HepG2 (cell line): ENCODE results near the gene SRSF1. TPM values are rescaled to one million over a fixed set of nuclear protein-coding genes. Genes with fewer than 3 reads are reported as not detected.

ENCODE experiments used
- ATAC-seq: fragments of 200-7000 bp; cut with Tn5 transposase; 3 replicates; pipeline ENCODE4 v1.9.1; 2020; ENCODE audit warnings: mild to moderate bottlenecking, moderate library complexity
- BruUV-seq: library from RNA; stranded (reverse); fragments of 400-500 nt; replicated peaks from 2 replicates; lab custom pipeline; 2021; lab: Mats Ljungman, UMichigan
- CTCF ChIA-PET: fragments of 300-600 bp; formaldehyde crosslinking; extraction: SDS; loops from one replicate; lab custom pipeline; 2021; ENCODE audit warnings: low total read pairs, inconsistent platforms, low intra/inter-chr PET ratio; lab: Yijun Ruan, JAX
- POLR2A ChIA-PET: fragments of 350-600 bp; sonication (Branson Sonifier 250); formaldehyde crosslinking; loops from one replicate; lab custom pipeline; 2020; ENCODE audit warnings: antibody characterized with exemption, inconsistent platforms; lab: Yijun Ruan, JAX
- DNase-seq: peaks from one replicate; pipeline ENCODE4 v3.0.0-alpha.2; 2015; ENCODE audit warnings: low spot score
- FAIRE-seq: peaks from 3 replicates; lab custom pipeline; 2011; peaks lifted over from hg19 to GRCh38; lab: Jason Lieb, UNC
- H2AFZ ChIP-seq: one replicate; pipeline ENCODE4 v1.6.1; 2011; ENCODE audit warnings: low read length, inconsistent platforms
- H3K27ac ChIP-seq: fragments of 300-600 bp; 3 replicates; pipeline ENCODE4 v1.8.0; 2011; ENCODE audit warnings: mixed run types, mild to moderate bottlenecking, mixed read lengths, low read length, inconsistent platforms; ENCODE audit not compliant: insufficient read depth; ENCODE audit errors: extremely low read length
- H3K27me3 ChIP-seq, 2 experiments: fragments of 200-600 bp in 1 of 2; 2 replicates in 1 of 2; 3 replicates in 1 of 2; pipeline versions ENCODE4 v1.6.0 to v1.8.0; 2011; ENCODE audit warnings: low read length in 2 of 2, mild to moderate bottlenecking in 2 of 2, moderate library complexity in 2 of 2, inconsistent platforms in 1 of 2; ENCODE audit not compliant: insufficient read depth in 2 of 2, control insufficient read depth in 1 of 2
- H3K36me3 ChIP-seq, 2 experiments: fragments of 200-600 bp in 1 of 2; replicated peaks in 1 of 2; 2 replicates in 1 of 2; 3 replicates in 1 of 2; pipeline versions ENCODE4 v1.5.1 to v1.8.0; 2011; ENCODE audit warnings: low read length in 2 of 2, inconsistent platforms in 1 of 2; ENCODE audit not compliant: insufficient read depth in 2 of 2, control insufficient read depth in 1 of 2
- H3K4me1 ChIP-seq: 2 replicates; pipeline ENCODE4 v1.5.1; 2012; ENCODE audit warnings: low read length, inconsistent platforms; ENCODE audit not compliant: insufficient read depth
- H3K4me2 ChIP-seq: 2 replicates; pipeline ENCODE4 v1.6.0; 2011; ENCODE audit warnings: low read depth, low read length, inconsistent platforms
- H3K4me3 ChIP-seq, 3 experiments: fragments of 200-600 bp in 1 of 3; sonication (generic), shearing (Covaris generic) in 1 of 3; replicated peaks in 1 of 3; 2 replicates each; pipeline ENCODE4 v1.5.1; 2011 to 2016; ENCODE audit warnings: low read length in 3 of 3, inconsistent platforms in 2 of 3, low read depth in 2 of 3, mild to moderate bottlenecking in 2 of 3, control low read depth in 1 of 3, mixed read lengths in 1 of 3; ENCODE audit not compliant: insufficient read depth in 1 of 3
- H3K79me2 ChIP-seq: one replicate; pipeline ENCODE4 v1.6.1; 2011; ENCODE audit warnings: low read length, inconsistent platforms; ENCODE audit not compliant: insufficient read depth
- H3K9ac ChIP-seq: 2 replicates; pipeline ENCODE4 v1.6.0; 2011; ENCODE audit warnings: mild to moderate bottlenecking, low read depth, low read length, inconsistent platforms; ENCODE audit not compliant: insufficient read depth
- H3K9me3 ChIP-seq: 2 replicates; pipeline ENCODE4 v1.5.1; 2012; ENCODE audit warnings: mild to moderate bottlenecking, low read length
- H4K20me1 ChIP-seq: 2 replicates; pipeline ENCODE4 v1.6.0; 2011; ENCODE audit warnings: inconsistent platforms, mild to moderate bottlenecking, low read length, moderate library complexity; ENCODE audit not compliant: insufficient read depth
- AGO2 ChIP-seq: fragments of 200-400 bp; formaldehyde crosslinking; optimal IDR thresholded peaks from 2 replicates; pipeline ENCODE3; 2017; ENCODE audit warnings: mild to moderate bottlenecking, low read depth, low read length, moderate library complexity
- ATM ChIP-seq: fragments of 450-650 bp; IDR thresholded peaks from 2 replicates; pipeline ENCODE4 v1.7.1; 2017; ENCODE audit warnings: mild to moderate bottlenecking, borderline replicate concordance
- HDAC6 ChIP-seq: fragments of 200-600 bp; sonication (generic); IDR thresholded peaks from 2 replicates; pipeline ENCODE4 v1.7.0; 2017; ENCODE audit warnings: mild to moderate bottlenecking, antibody characterized with exemption, low read length, low read depth
- NBN ChIP-seq: fragments of 450-650 bp; conservative IDR thresholded peaks from 2 replicates; pipeline ENCODE4 v1.6.1; 2017
- RBFOX2 ChIP-seq: fragments of 200-400 bp; formaldehyde crosslinking; IDR thresholded peaks from 2 replicates; pipeline ENCODE4 v1.6.1; 2017; ENCODE audit warnings: low read depth, mild to moderate bottlenecking, low read length
- RBM22 ChIP-seq: fragments of 200-400 bp; formaldehyde crosslinking; optimal IDR thresholded peaks from 2 replicates; pipeline ENCODE3; 2017; ENCODE audit warnings: mild to moderate bottlenecking, low read length, moderate library complexity
- RNF2 ChIP-seq: fragments of 450-650 bp; conservative IDR thresholded peaks from 2 replicates; pipeline ENCODE4 v1.6.1; 2016; ENCODE audit warnings: low read depth
- TCF7L2 ChIP-seq: IDR thresholded peaks from 2 replicates; pipeline ENCODE4 v1.6.1; 2011; ENCODE audit warnings: mild to moderate bottlenecking, low read depth, low read length, moderate library complexity
- TSC22D2 ChIP-seq: sonication (generic); formaldehyde crosslinking; IDR thresholded peaks from 2 replicates; pipeline ENCODE4 v1.5.1; 2020; ENCODE audit warnings: missing genetic modification reagents, mild to moderate bottlenecking, borderline replicate concordance
- ZBTB3 ChIP-seq: sonication (generic); formaldehyde crosslinking; IDR thresholded peaks from 2 replicates; pipeline ENCODE4 v1.4.0; 2020; ENCODE audit warnings: low read depth, mild to moderate bottlenecking, moderate library complexity, missing genetic modification reagents, borderline replicate concordance
- ZC3H4 ChIP-seq: sonication (generic); formaldehyde crosslinking; IDR thresholded peaks from 2 replicates; pipeline ENCODE4 v1.4.0; 2020; ENCODE audit warnings: missing genetic modification reagents, borderline replicate concordance
- ZNF766 ChIP-seq: sonication (generic); formaldehyde crosslinking; IDR thresholded peaks from 2 replicates; pipeline ENCODE4 v1.5.0; 2020; ENCODE audit warnings: missing genetic modification reagents, borderline replicate concordance
- WGBS: methylation state at CpG from one replicate; pipeline ENCODE4 v1.1.6; 2017; ENCODE audit warnings: low lambda C conversion rate; 5-methylcytosine and 5-hydroxymethylcytosine counted together
- in situ Hi-C: cut with HindIII; loops from 2 replicates; pipeline ENCODE4 v1.10.0; 2017; ENCODE audit warnings: low pct_unique_long_range_greater_than_20kb; ENCODE audit not compliant: extremely low pct_ligation_motif_present
- intact Hi-C: fragments of 100-400 bp; cut with micrococcal nuclease; formaldehyde crosslinking; loops from one replicate; pipeline ENCODE4 v1.10.0; 2022; ENCODE audit not compliant: unreplicated experiment
- polyA plus RNA-seq, 8 experiments: library from polyadenylated mRNA; depleted of rRNA in 3 of 8; stranded (reverse) in 7 of 8; unstranded in 1 of 8; fragments of >200 nt; fragmentation: Illumina TruSeq in 4 of 8; extraction: Trizol in 4 of 8; gene quantifications; 2 replicates each; pipeline versions ENCODE4 v1.2.1 to v1.2.3, GENCODE V29; 2011 to 2016; ENCODE audit warnings: low read depth in 4 of 8, missing spikeins in 1 of 8, mixed read lengths in 1 of 8; ENCODE audit not compliant: insufficient read depth in 1 of 8
- total RNA-seq, 5 experiments: library from RNA; depleted of rRNA; stranded (reverse); fragments of >200 nt; fragmentation: Illumina TruSeq; extraction: Trizol; gene quantifications; 2 replicates each; pipeline ENCODE4 v1.2.3, GENCODE V29; 2016; ENCODE audit warnings: low read depth in 1 of 5
- TF ChIP-seq, protein P1 (sequence below): sonication (generic); formaldehyde crosslinking; conservative IDR thresholded peaks from 2 replicates; pipeline ENCODE4 v1.4.0; 2020; ENCODE audit warnings: missing genetic modification reagents
- TF ChIP-seq, protein P2 (sequence below): sonication (generic); formaldehyde crosslinking; IDR thresholded peaks from 2 replicates; pipeline ENCODE4 v1.4.0; 2020; ENCODE audit warnings: missing genetic modification reagents

SRSF1 gene
- total and polyA plus RNA-seq, 2 of the 13 experiments (the other 11 are each of a cell fraction or from before 2014, with no cell fraction given): 142 to 445 TPM

- Histone ChIP-seq H3K4me2 (no peak overlapping the region), H3K4me1 (peaks cover 44% of the 10 kb centered on the region), H3K9me3 (no peaks in the 10 kb centered on the region), H3K4me3 (no peak overlapping the region), H2AFZ (no peak overlapping the region), H3K9ac (no peak overlapping the region), H3K79me2 (no peaks in the 10 kb centered on the region), H4K20me1 (peaks cover 7% of the 10 kb centered on the region; the same call in 1 of the 2 replicates), H3K27ac (no peak overlapping the region), H3K27me3 (peaks cover 0 to 9% of the 10 kb centered on the region in 2 experiments; a peak in 3 of 5 replicates), H3K36me3 (peaks cover 7 to 17% of the 10 kb centered on the region in 2 experiments; a peak in 4 of 5 replicates)
- POLR2A ChIA-PET: interaction anchor here (1.2 to 2.0 kb wide), 3 partner anchors 9 to 36 kb away, joined by 3 to 4 read pairs (median 3); partner anchors contain the start of gene CUEDC1
- no TSS peak for BruUV-seq
- TF ChIP-seq AGO2: peak; percentile 38
- TF ChIP-seq RBFOX2: 0 out of 2 replicates have a peak, but pooled peaks have one; percentile 19
- TF ChIP-seq ZC3H4: no peak
- TF ChIP-seq, protein P1, sequence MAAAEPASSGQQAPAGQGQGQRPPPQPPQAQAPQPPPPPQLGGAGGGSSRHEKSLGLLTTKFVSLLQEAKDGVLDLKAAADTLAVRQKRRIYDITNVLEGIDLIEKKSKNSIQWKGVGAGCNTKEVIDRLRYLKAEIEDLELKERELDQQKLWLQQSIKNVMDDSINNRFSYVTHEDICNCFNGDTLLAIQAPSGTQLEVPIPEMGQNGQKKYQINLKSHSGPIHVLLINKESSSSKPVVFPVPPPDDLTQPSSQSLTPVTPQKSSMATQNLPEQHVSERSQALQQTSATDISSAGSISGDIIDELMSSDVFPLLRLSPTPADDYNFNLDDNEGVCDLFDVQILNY: no peak
- peak; percentile 12 for TF ChIP-seq RBM22
- no peak for TF ChIP-seq ZBTB3
- FAIRE-seq: no peak
- CTCF ChIA-PET: no interaction called here
- intact Hi-C loops: no loop called here
- DNase-seq: no peak
- ATAC-seq: no peak
- WGBS: 92% methylated on average over 10 of the region's 10 CpGs
- in situ Hi-C loops: no loop called here
These were observed 35.5 kb downstream of the SRSF1 start for GRCh38 chr17:57971572-57971971.

DNA sequence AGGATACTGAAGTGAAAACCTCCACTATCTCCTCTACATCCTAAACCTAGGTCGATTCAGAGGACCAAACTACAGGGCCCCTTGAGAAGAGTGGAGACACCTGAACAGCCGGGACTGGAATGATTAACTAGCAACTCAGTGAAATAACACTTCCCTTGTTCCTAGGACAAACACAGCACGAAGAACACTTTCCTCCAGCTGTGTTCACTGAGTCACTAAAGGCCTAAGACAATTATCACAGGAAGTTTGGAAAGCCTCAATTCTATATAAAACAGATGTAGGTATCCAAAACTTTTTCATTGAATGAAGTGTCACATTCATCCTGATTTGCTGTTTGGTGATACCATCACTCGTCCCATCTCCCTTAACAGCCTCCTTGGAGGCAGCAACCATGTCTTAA is 36.3 kb downstream of the SRSF1 start:
- DNase-seq: no peak
- no peak overlapping the region for H3K27ac ChIP-seq
- peaks cover 7 to 8% of the 10 kb centered on the region in 2 experiments; a peak in 4 of 5 replicates for H3K36me3 ChIP-seq
- WGBS: 26% methylated on average over 4 of the region's 4 CpGs
- peak; percentile 42 for ATAC-seq
- H3K27me3 ChIP-seq: peaks cover 0 to 17% of the 10 kb centered on the region in 2 experiments; a peak in 3 of 5 replicates
- in situ Hi-C loops (no loop called here), intact Hi-C loops (no loop called here)
- no peak for FAIRE-seq
- H3K4me2 ChIP-seq: no peak overlapping the region
- no peaks in the 10 kb centered on the region for H3K9me3 ChIP-seq
- ChIA-PET CTCF (no interaction called here), POLR2A (interaction anchor here (0.6 to 2.0 kb wide), 5 partner anchors 10 to 83 kb away, joined by 3 to 4 read pairs (median 3); partner anchors contain the start of gene CUEDC1)
- no peaks in the 10 kb centered on the region for H3K79me2 ChIP-seq
- no peak overlapping the region for H3K9ac ChIP-seq
- peaks cover 7% of the 10 kb centered on the region; the same call in 1 of the 2 replicates for H4K20me1 ChIP-seq
- H3K4me1 ChIP-seq: peaks cover 38% of the 10 kb centered on the region
- no peak overlapping the region for H2AFZ ChIP-seq
- BruUV-seq: no TSS peak
- no peak overlapping the region for H3K4me3 ChIP-seq
- no peak for TF ChIP-seq TCF7L2
- no peak for TF ChIP-seq ATM
- no peak for TF ChIP-seq RNF2
- no peak for TF ChIP-seq TSC22D2 (CRISPR knock-in tag)
- TF ChIP-seq NBN: no peak
- no peak for TF ChIP-seq HDAC6
- TF ChIP-seq, protein P2, sequence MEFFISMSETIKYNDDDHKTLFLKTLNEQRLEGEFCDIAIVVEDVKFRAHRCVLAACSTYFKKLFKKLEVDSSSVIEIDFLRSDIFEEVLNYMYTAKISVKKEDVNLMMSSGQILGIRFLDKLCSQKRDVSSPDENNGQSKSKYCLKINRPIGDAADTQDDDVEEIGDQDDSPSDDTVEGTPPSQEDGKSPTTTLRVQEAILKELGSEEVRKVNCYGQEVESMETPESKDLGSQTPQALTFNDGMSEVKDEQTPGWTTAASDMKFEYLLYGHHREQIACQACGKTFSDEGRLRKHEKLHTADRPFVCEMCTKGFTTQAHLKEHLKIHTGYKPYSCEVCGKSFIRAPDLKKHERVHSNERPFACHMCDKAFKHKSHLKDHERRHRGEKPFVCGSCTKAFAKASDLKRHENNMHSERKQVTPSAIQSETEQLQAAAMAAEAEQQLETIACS (CRISPR knock-in tag): no peak
- no peak for TF ChIP-seq ZNF766 (CRISPR knock-in tag)
